Epithelial cell of prostate (primary cell): ENCODE measurements around the gene DPP9.
"Not testable (repeated sequence)": the region's sequence is repeated elsewhere in the genome, so short reads cannot be mapped to it uniquely, and the experiment has no call there.

Experiments
- DNase-seq: peaks from one replicate; pipeline ENCODE4 v3.0.0-alpha.2; 2011; ENCODE audit warnings: low read depth, low spot score
- H3K27ac ChIP-seq: fragments of 450-650 bp; 2 replicates; pipeline ENCODE4 v1.5.1; 2017; ENCODE audit warnings: mild to moderate bottlenecking

Gene DPP9

DNA sequence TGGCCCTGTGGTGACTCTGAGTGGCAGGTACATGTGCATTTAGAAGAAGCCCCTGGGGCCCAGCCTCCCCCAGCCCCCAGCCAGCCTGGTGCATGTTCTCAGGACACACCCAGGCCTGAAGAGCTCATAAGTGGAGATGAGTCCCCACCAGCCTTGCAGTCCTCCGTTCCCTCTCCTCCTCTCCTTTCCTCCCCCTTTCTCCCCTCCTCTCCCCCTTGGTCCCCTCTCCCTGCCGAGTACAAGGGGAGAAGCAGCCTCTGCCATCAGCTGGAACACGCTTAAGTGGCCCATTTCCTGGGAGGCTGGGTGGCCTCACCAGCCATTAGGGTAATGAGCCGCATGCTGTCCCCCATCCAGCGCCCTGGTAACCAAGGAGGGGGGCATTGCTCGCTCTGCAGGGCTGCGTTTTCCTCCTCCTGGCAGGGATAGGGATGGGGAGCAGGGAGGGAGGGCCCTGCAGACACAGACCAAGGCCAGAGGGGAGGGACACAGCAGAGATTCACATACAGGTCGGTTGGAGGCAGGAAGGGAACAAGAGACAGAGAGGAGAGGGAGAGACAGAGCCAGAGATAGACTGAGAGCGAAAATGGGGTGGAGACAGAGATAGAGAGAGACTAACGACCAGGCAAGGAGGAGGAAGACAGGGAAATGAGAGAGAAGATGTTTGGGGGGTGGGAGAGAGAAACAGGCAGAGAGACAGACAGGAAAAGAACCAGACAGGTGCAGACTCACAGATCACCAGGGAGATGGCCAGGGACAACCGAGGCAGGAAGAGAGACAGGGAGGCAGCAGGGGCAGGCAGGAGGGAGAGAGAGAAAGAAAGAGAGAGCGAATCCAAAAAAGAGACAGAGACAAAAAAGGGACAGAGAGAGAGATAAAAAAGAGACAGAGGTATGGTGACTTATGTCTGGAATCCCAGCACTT, 19.3 kb upstream of the DPP9 start:
- no peak for DNase-seq
- H3K27ac ChIP-seq = no peak overlapping the region

DNA sequence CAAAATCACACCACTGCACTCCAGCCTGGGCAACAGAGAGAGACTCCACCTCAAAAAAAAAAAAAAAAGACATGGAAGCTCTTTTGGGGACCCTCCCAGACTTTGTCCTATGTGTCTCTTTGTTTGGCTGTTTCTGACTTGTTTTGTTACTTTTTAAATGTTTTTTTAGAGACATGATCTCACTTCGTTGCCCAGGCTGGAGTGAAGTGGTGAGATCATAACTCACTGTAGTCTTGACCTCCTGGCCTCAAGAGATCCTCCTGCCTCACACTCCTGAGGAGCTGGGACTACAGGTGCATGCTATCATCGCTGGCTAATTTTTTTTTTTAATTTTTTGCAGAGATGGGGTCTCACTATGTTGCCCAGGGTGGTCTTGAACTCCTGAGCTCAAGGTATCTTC, 16.4 kb upstream of the DPP9 start:
- no peak for DNase-seq
- H3K27ac ChIP-seq = no peak overlapping the region

GRCh38 chr19:4738734-4739133, 15.1 kb upstream of the DPP9 start:
- DNase-seq = no peak
- H3K27ac ChIP-seq = no peak overlapping the region

DNA sequence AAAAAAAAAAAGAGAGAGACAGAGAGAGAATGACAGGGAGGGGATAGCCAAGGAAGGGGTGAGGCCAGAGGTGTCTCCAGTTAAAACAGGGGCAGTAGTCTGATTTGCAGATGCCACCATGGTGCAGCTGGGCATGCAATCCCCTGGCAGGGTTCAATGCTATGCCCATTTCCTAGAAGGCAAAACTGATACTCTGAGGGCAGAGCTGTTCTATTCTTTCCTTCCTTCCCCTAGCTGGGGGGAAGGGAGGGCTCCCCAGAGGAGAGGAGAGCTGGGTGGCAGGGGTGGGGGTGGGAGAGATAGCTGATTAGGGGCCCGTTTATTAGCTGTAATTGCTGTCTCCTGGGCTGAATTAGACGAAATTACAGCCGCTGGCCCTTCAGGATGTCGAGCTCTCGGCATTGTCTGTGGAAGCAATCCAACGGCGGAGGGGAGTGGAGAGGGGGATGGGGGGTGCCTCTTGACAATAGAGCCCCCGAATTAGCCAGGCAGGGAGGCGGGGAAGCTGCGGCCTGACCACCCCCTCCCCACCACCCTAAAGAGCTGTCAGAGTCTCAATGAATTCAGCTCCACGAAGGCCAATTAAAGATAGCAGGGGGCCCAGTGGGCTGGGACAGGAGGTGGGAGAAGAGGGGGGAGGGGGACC, 14.4 kb upstream of the DPP9 start:
- DNase-seq = no peak
- no peak overlapping the region for H3K27ac ChIP-seq

- no peak overlapping the region for H3K27ac ChIP-seq
- no peak for DNase-seq
Measured at GRCh38 chr19:4733755-4734345, 10.2 kb upstream of the DPP9 start.

DNA sequence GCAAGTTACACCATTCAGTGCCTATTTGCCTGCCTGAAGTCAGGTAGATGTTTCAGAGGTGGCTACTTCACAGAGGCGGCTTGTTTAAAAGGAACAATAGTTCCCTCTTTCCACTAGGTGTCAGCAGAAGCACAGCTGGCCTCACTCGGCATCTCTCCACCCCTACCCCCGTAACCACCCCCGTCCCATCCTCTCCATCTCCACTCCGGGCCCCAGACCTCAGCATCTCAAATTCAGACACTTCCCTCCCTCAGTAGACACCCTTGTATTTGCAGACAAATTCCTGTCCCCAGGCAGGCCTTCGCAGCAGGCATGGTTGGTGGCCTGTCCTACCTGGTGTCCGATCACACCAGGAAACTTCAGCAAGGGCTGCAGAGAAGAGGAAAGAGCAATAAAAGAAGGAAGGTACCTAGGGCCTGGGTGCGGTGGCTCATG, 9.1 kb upstream of the DPP9 start:
- no peak overlapping the region for H3K27ac ChIP-seq
- no peak for DNase-seq

DNA sequence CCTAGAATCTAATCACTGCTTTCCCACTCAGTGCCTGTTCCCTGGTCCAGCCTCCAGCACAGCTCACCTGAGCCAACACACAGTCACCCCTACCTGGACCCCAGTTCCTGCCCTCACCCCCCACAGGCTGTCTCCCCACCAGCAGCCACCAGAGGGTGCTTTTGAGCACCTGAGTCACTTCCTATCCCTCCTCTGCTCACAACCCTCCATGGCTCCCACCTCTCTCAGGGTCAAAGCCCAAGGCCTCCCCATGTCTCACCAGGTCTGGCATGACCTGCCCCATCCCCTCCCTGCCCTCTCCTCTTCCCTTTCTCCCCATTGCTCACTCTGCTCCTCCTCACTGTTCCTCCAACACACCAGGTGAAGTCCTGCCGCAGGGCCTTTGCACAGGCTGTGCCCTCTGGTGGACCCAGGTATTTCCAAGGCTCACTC, 7.1 kb upstream of the DPP9 start:
- no peak overlapping the region for H3K27ac ChIP-seq
- no peak for DNase-seq

DNA sequence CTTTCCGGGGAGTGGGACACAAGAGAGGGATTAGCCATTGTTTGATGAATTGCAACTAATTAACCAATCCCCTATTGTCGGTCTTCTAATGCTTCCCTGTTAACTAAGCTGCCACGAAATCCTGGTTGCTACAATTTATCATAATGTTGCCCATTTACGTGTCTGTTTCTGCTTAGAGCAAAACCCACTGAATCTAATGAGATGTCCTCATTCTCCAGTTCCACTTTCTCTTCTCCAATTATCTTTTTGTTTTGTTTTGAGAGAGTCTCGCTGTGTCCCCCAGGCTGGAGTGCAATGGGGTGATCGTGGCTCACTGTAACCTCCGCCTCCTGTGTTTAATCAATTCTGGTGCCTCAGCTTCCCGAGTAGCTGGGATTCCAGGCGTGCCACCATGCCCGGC, 5.2 kb upstream of the DPP9 start:
- no peak for DNase-seq
- no peak overlapping the region for H3K27ac ChIP-seq

DNA sequence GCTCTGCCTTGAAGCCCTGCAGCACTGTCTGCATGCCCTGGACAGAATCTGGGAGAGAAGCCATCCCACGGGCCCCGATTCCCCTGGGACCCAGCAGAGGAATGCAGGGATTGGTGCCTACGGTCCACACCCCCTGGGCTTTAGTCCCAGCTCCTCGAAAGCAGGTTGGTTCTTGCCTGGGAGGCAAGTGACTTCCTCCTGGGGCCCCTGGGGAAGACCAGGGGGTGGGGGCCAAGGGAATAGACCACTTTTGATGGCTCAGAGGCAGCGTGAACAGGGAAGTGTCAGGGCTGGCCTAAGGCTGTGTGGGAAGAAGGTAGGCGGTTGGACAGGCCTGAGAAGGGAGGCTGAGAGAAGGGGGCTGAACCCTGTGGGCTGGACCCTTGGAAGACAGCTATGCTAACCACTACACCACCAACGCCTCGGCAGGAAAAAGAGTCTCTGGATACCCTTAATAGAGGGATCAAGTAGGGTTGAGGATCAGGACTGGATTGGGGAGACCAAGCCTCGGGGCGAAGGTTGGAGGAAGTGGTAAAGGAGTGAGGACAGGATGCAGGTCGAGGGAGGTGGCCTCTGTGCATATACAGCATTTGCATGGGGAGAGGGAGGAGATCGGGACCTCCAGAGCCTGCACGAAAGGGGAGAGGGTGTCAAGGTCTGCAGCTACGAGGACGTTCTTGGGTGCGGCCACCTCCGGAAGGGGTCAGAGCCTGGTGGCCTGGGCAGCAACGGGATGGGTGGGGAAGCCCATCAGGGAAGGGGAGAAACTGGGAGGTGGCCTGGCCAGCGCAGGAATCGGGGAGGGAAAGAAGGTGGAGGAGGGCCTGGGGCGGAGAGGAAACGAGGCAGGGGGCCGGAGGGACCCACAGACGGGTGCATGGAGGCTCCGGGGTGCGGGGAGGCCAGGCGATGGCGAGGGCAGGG, 709 bp downstream of the DPP9 start:
- DNase-seq = no peak
- H3K27ac ChIP-seq = peak overlapping the region; percentile 96

DNA sequence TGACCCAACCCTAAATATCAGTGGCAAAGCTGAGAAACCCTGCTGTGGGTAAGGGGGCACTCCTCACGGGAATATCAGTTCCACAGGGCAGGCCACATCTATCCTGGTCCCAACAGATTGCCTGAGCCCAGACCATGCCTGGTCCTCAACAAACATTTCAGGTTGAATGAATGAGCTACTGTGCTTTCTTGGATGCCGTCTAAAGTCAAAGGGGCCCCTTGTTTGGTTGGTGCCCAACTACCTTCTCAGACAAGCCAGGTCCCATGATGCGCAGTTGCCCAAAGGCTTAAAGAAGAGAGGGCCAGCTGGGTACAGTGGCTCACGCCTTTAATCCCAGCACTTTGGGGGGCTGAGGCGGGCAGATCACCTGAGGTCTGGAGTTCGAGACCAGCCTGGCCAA, 2.4 kb downstream of the DPP9 start:
- DNase-seq = no peak
- H3K27ac ChIP-seq = peak overlapping the region; percentile 96

- no peak for DNase-seq
- peak overlapping the region; percentile 99 for H3K27ac ChIP-seq
Measured at GRCh38 chr19:4720037-4720700, 3.5 kb downstream of the DPP9 start.

DNA sequence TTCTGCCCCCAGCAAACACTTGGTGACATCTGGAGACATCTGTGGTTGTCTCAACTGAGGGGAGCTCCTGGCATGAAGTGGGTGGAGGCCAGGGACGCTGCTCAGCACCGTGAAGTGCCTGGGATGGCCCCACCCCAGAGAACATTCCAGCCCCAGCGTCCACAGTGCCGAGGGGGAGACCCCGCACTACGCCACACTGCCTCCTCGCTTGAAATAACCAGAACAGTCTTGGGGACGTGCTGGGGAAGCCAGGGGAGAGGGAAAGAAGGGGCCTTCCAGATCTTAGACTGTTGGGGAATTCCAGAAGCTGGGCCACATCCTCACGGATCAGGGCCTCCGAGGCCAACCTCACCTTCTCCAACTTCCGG, 4.2 kb downstream of the DPP9 start:
- peak overlapping the region; percentile 99 for H3K27ac ChIP-seq

DNA sequence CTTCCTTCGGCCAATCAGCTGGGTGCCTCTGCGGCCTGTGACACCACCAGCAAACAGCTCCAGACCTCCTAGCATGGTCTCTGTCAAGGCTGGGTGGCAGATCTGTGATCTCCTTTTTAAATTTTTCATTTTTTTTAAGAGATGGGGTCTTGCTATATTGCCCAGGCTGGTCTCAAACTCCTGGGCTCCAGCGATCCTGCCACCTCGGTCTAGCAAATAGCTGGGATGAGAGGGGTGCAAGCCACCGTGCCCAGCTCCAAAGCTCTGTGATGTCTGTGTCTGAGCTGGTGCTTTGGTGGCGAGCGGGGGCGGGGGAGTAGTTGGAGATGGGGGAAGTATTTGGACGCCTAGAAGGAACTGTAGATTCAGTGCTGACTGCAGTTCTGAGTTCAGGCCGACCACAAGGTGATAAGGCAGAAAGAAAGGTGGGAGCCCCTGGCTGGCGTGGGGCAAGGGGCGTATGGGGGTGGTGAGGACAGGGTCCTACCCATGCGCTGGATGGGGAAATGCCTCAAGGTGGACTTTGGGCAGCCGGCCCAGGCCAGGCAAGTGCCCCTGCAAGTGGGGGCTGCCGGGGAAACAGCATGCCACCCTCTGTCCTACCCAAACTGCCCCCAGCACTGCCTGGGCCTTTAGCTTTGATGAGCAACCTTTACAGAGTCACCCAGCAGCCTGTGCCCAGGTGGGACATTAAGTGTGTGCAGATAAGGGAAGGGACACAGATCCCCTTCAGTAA, 5.5 kb downstream of the DPP9 start:
- peak overlapping the region; percentile 99 for H3K27ac ChIP-seq
- no peak for DNase-seq

More for the DNA sequence above, 4.2 kb downstream of the DPP9 start:
- DNase-seq = no peak

- peak overlapping the region; percentile 99 for H3K27ac ChIP-seq
- DNase-seq = peak; percentile 87
Measured at GRCh38 chr19:4717191-4717965, 6.3 kb downstream of the DPP9 start.

GRCh38 chr19:4715529-4716221, 8.0 kb downstream of the DPP9 start:
- no peak for DNase-seq
- peak overlapping the region; percentile 99 for H3K27ac ChIP-seq

GRCh38 chr19:4715178-4715528, 8.5 kb downstream of the DPP9 start:
- peak overlapping the region; percentile 99 for H3K27ac ChIP-seq
- not testable (repeated sequence) for DNase-seq

DNA sequence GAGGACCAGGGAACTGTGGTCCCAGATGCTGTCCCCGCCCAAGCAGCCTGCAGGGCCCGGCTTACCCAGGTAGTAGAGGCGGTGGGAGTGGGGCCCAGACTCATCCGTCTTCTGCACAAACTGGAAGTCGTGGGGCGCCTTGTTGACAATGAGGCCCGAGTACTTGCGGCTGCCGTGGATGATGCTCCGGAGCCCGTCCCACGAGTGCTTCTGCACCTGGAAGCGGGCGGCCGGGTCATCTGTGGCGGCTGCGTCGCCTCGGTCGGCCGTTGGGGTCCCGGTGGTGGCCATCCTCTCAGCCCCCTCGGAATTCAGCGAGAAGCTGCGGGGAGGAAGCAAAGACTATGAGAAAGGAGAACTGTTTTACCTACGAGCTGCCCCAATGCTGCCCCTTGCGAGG, 9.6 kb downstream of the DPP9 start:
- H3K27ac ChIP-seq = peak overlapping the region; percentile 99
- DNase-seq = no peak
